ENCODE results near the gene ZFPM1. TPM values are rescaled to one million over a fixed set of nuclear protein-coding genes. Genes with fewer than 3 reads are reported as not detected.

ZFPM1 gene
- polyA plus RNA-seq, 1 of the 3 experiments (the other 2 are of a cell fraction): 1.2 TPM

GRCh38 chr16:88466175-88466862, 13.2 kb downstream of the ZFPM1 start:
- CTCF ChIA-PET: interaction anchor here (0.9 to 2.8 kb wide), 7 partner anchors 11 to 48 kb away, joined by 3 to 13 read pairs (median 5); no protein-coding TSS in a partner anchor
- POLR2A ChIA-PET: no interaction called here

GRCh38 chr16:88466949-88467348, 13.9 kb downstream of the ZFPM1 start:
- ChIA-PET POLR2A (no interaction called here), CTCF (interaction anchor here (0.9 to 1.6 kb wide), 4 partner anchors 10 to 38 kb away, joined by 3 to 5 read pairs (median 4); no protein-coding TSS in a partner anchor)
- H3K4me3 ChIP-seq (ENCODE audit: low read depth in 2 of 2, low read length in 1 of 2): no peak overlapping the region
- DNase-seq: no peak
- H3F3A ChIP-seq (replicated peaks; ENCODE audit: insufficient read depth): peaks cover 9% of the 10 kb centered on the region
- no peak overlapping the region for H2AFZ ChIP-seq (ENCODE audit: low read depth)
- 89% methylated on average over 8 of the region's 13 CpGs for WGBS (ENCODE audit: low lambda C conversion rate)
- H4K20me1 ChIP-seq (ENCODE audit: insufficient read depth): peaks cover 89% of the 10 kb centered on the region
- no peak overlapping the region for H3K9ac ChIP-seq
- H3K79me2 ChIP-seq (ENCODE audit: insufficient read depth): peaks cover 64% of the 10 kb centered on the region; the same call in 1 of the 2 replicates
- no peak overlapping the region; a peak in 1 of 4 replicates for H3K27ac ChIP-seq (ENCODE audit: low read depth in 2 of 2, low read length in 1 of 2)
- no peaks in the 10 kb centered on the region for H3K9me2 ChIP-seq
- no peaks in the 10 kb centered on the region for H3K27me3 ChIP-seq (ENCODE audit: insufficient read depth)
- TF ChIP-seq, protein P1, sequence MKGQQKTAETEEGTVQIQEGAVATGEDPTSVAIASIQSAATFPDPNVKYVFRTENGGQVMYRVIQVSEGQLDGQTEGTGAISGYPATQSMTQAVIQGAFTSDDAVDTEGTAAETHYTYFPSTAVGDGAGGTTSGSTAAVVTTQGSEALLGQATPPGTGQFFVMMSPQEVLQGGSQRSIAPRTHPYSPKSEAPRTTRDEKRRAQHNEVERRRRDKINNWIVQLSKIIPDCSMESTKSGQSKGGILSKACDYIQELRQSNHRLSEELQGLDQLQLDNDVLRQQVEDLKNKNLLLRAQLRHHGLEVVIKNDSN (IDR thresholded peaks at IDR 0.05; ENCODE audit: borderline replicate concordance, low read depth): no peak
- TF ChIP-seq SIN3A (IDR thresholded peaks at IDR 0.05; ENCODE audit: borderline replicate concordance, low read depth, low read length) (no peak), CHD2 (IDR thresholded peaks at IDR 0.05; ENCODE audit: low read length, partially characterized antibody) (no peak), SMC3 (IDR thresholded peaks at IDR 0.05; ENCODE audit: low read depth, low read length) (no peak), TAF1 (IDR thresholded peaks at IDR 0.05; ENCODE audit: borderline replicate concordance, low read depth, low read length) (no peak), NFIC (IDR thresholded peaks at IDR 0.05; ENCODE audit: borderline replicate concordance) (no peak)
- H3K9me3 ChIP-seq: no peaks in the 10 kb centered on the region
- H3K4me2 ChIP-seq: no peak overlapping the region
- H3K36me3 ChIP-seq (replicated peaks in 1 of 2; ENCODE audit: control insufficient read depth in 1 of 2, insufficient read depth in 2 of 2, low read length in 1 of 2): no peaks in the 10 kb centered on the region
- peaks cover 0 to 71% of the 10 kb centered on the region in 2 experiments; a peak in 2 of 4 replicates for H3K4me1 ChIP-seq (ENCODE audit: control insufficient read depth in 1 of 2, insufficient read depth in 2 of 2, low read depth in 1 of 2, low read length in 1 of 2)

More at GRCh38 chr16:88466175-88466862, 13.2 kb downstream of the ZFPM1 start:
- no peaks in the 10 kb centered on the region for H3K9me3 ChIP-seq
- no peak overlapping the region for H3K4me3 ChIP-seq (ENCODE audit: low read depth in 2 of 2, low read length in 1 of 2)
- DNase-seq: no peak
- peaks cover 0 to 77% of the 10 kb centered on the region in 2 experiments; a peak in 2 of 4 replicates for H3K4me1 ChIP-seq (ENCODE audit: control insufficient read depth in 1 of 2, insufficient read depth in 2 of 2, low read depth in 1 of 2, low read length in 1 of 2)
- H3K79me2 ChIP-seq (ENCODE audit: insufficient read depth): peaks cover 70% of the 10 kb centered on the region; the same call in 1 of the 2 replicates
- TF ChIP-seq FOXJ3 (CRISPR knock-in tag; IDR thresholded peaks at IDR 0.05) (no peak), RXRA (IDR thresholded peaks at IDR 0.05; ENCODE audit: borderline replicate concordance, low read depth) (no peak), MAX (IDR thresholded peaks at IDR 0.05; ENCODE audit: low read depth) (no peak), EZH2phosphoT487 (IDR thresholded peaks at IDR 0.05; ENCODE audit: borderline replicate concordance, low read depth) (no peak), TEAD4 (IDR thresholded peaks at IDR 0.05; ENCODE audit: borderline replicate concordance, insufficient read depth) (no peak), CHD2 (IDR thresholded peaks at IDR 0.05; ENCODE audit: low read length, partially characterized antibody) (no peak), MXI1 (IDR thresholded peaks at IDR 0.05; ENCODE audit: low read depth, low read length) (no peak), TCF12 (IDR thresholded peaks at IDR 0.05) (no peak), FOXM1 (IDR thresholded peaks at IDR 0.05; ENCODE audit: low read depth) (no peak), PBX3 (IDR thresholded peaks at IDR 0.05) (no peak), NFIC (IDR thresholded peaks at IDR 0.05; ENCODE audit: borderline replicate concordance) (no peak), NRF1 (IDR thresholded peaks at IDR 0.05; ENCODE audit: low read depth, low read length) (no peak), GABPA (IDR thresholded peaks at IDR 0.05; ENCODE audit: low read depth) (no peak), TAF1 (IDR thresholded peaks at IDR 0.05; ENCODE audit: borderline replicate concordance, low read depth, low read length) (no peak)
- TF ChIP-seq, protein P2, sequence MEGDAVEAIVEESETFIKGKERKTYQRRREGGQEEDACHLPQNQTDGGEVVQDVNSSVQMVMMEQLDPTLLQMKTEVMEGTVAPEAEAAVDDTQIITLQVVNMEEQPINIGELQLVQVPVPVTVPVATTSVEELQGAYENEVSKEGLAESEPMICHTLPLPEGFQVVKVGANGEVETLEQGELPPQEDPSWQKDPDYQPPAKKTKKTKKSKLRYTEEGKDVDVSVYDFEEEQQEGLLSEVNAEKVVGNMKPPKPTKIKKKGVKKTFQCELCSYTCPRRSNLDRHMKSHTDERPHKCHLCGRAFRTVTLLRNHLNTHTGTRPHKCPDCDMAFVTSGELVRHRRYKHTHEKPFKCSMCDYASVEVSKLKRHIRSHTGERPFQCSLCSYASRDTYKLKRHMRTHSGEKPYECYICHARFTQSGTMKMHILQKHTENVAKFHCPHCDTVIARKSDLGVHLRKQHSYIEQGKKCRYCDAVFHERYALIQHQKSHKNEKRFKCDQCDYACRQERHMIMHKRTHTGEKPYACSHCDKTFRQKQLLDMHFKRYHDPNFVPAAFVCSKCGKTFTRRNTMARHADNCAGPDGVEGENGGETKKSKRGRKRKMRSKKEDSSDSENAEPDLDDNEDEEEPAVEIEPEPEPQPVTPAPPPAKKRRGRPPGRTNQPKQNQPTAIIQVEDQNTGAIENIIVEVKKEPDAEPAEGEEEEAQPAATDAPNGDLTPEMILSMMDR (IDR thresholded peaks at IDR 0.05): no peak
- H3K4me2 ChIP-seq: no peak overlapping the region
- H4K20me1 ChIP-seq (ENCODE audit: insufficient read depth): peaks cover 89% of the 10 kb centered on the region
- H3K9ac ChIP-seq: no peak overlapping the region
- H3K36me3 ChIP-seq (replicated peaks in 1 of 2; ENCODE audit: control insufficient read depth in 1 of 2, insufficient read depth in 2 of 2, low read length in 1 of 2): no peaks in the 10 kb centered on the region
- no peak overlapping the region for H2AFZ ChIP-seq (ENCODE audit: low read depth)
- H3K27ac ChIP-seq (ENCODE audit: low read depth in 2 of 2, low read length in 1 of 2): peak overlapping the region in 1 of 2 experiments; percentile 98; a peak in 2 of 4 replicates
- H3F3A ChIP-seq (replicated peaks; ENCODE audit: insufficient read depth): peaks cover 9% of the 10 kb centered on the region
- WGBS (ENCODE audit: low lambda C conversion rate): 84% methylated on average over 6 of the region's 15 CpGs
- no peaks in the 10 kb centered on the region for H3K27me3 ChIP-seq (ENCODE audit: insufficient read depth)
- no peaks in the 10 kb centered on the region for H3K9me2 ChIP-seq

Data from SK-N-SH (cell line).